Kidney (tissue), 14 donors: ENCODE data around the gene DRD5. TPM values are rescaled to one million over a fixed set of nuclear protein-coding genes. Genes with fewer than 3 reads are reported as not detected.

Experiments used
- DNase-seq, 5 donors: peaks; one replicate each; pipeline ENCODE4 v3.0.0-alpha.2; 2013 to 2020
- FAIRE-seq: peaks from 2 replicates; lab custom pipeline; 2012; peaks lifted over from hg19 to GRCh38; lab: Jason Lieb, UNC
- H3K27ac ChIP-seq, 2 donors: one replicate each; pipeline ENCODE4 v1.7.0; 2013; ENCODE audit warnings: low read depth in 2 of 2, low read length in 2 of 2, inconsistent platforms in 1 of 2
- H3K27me3 ChIP-seq: one replicate; pipeline ENCODE4 v1.7.1; 2013; ENCODE audit warnings: low read length, inconsistent platforms; ENCODE audit not compliant: control insufficient read depth, insufficient read depth
- H3K36me3 ChIP-seq, 3 donors: one replicate each; pipeline versions ENCODE4 v1.7.0 to v1.7.1; 2013; ENCODE audit warnings: low read length in 3 of 3, control low read depth in 1 of 3, inconsistent platforms in 1 of 3; ENCODE audit not compliant: insufficient read depth in 3 of 3, control insufficient read depth in 2 of 3
- H3K4me1 ChIP-seq, 3 donors: one replicate each; pipeline versions ENCODE4 v1.7.0 to v1.7.1; 2013; ENCODE audit warnings: low read length in 3 of 3, inconsistent platforms in 1 of 3, low read depth in 1 of 3; ENCODE audit not compliant: control insufficient read depth in 2 of 3, insufficient read depth in 2 of 3
- H3K4me3 ChIP-seq, 3 donors: one replicate each; pipeline versions ENCODE4 v1.7.0 to v1.8.1; 2013; ENCODE audit warnings: low read length in 3 of 3, control low read depth in 1 of 3, inconsistent platforms in 1 of 3
- H3K9ac ChIP-seq, 3 donors: one replicate each; pipeline versions ENCODE4 v1.7.0 to v1.7.1; 2013; ENCODE audit warnings: low read length in 3 of 3, control low read depth in 1 of 3, inconsistent platforms in 1 of 3
- H3K9me3 ChIP-seq, 3 donors: one replicate each; pipeline versions ENCODE4 v1.7.0 to v1.7.1; 2013; ENCODE audit warnings: low read length in 3 of 3, control low read depth in 1 of 3, inconsistent platforms in 1 of 3; ENCODE audit not compliant: control insufficient read depth in 2 of 3, insufficient read depth in 1 of 3
- CTCF ChIP-seq: IDR thresholded peaks from 3 replicates; pipeline ENCODE4 v1.5.1; 2012; ENCODE audit warnings: mild to moderate bottlenecking, moderate library complexity, borderline replicate concordance; ENCODE audit not compliant: insufficient read depth; ENCODE audit errors: extremely low read depth
- intact Hi-C: fragments of 100-400 bp; cut with DNase I; formaldehyde crosslinking; loops from one replicate; pipeline ENCODE4 v1.11.1; 2022
- polyA plus RNA-seq: library from polyadenylated mRNA; stranded (reverse); fragments of 350-450 nt; fragmentation: Illumina TruSeq; extraction: RNeasy Lipid Tissue Mini Kit (QIAGEN cat#74804); gene quantifications from one replicate; pipeline ENCODE4 v1.2.3, GENCODE V29; 2014; ENCODE audit warnings: low read depth, low replicate concordance; ENCODE audit not compliant: insufficient read depth
- total RNA-seq: library from RNA; stranded (reverse); fragmentation: NEBNext Ultra II Directional; extraction: Animal tissue kit (Norgen Biotek cat#: 25700); gene quantifications from one replicate; pipeline ENCODE4 v1.2.1, GENCODE V29; 2021
- donor health status: control.
- donor health status: control.
- donor health status: control.
- donor health status: control.
- donor health status: control.
- donor health status: DM: yes; HTN: yes; CAD: no.
- donor health status: Normal renal cell carcinoma (clear cell type).

Gene DRD5
- total and polyA plus RNA-seq, 2 donors from 2014 or later: not detected

- Histone ChIP-seq H3K27me3 (no peaks in the 10 kb centered on the region), H3K9me3 (no peaks in the 10 kb centered on the region), H3K36me3 (peaks cover 0 to 2% (median 0%) of the 10 kb centered on the region in 3 donors), H3K4me3 (no peak overlapping the region), H3K9ac (no peak overlapping the region), H3K27ac (no peak overlapping the region), H3K4me1 (no peaks in the 10 kb centered on the region)
- peak in 2 of 5 donors; percentile 10 to 23 for DNase-seq
- no peak for TF ChIP-seq CTCF
- intact Hi-C loops: no loop called here
- FAIRE-seq: no peak
Measured at GRCh38 chr4:9812501-9813340, 31.3 kb downstream of the DRD5 start.

- Histone ChIP-seq H3K9me3 (no peaks in the 10 kb centered on the region), H3K27ac (no peak overlapping the region), H3K9ac (no peak overlapping the region), H3K27me3 (no peaks in the 10 kb centered on the region), H3K4me1 (no peaks in the 10 kb centered on the region), H3K36me3 (peaks cover 0 to 2% (median 0%) of the 10 kb centered on the region in 3 donors), H3K4me3 (no peak overlapping the region)
- TF ChIP-seq CTCF: no peak
- DNase-seq (no peak), FAIRE-seq (no peak)
- intact Hi-C loops: no loop called here
Measured at GRCh38 chr4:9816285-9816684, 34.9 kb downstream of the DRD5 start.

GRCh38 chr4:9820343-9820742 is 38.9 kb downstream of the DRD5 start:
- H3K9me3 ChIP-seq: no peaks in the 10 kb centered on the region
- no peak for FAIRE-seq
- no peak overlapping the region for H3K4me3 ChIP-seq
- H3K9ac ChIP-seq: no peak overlapping the region
- H3K27me3 ChIP-seq: no peaks in the 10 kb centered on the region
- intact Hi-C loops: no loop called here
- no peaks in the 10 kb centered on the region for H3K4me1 ChIP-seq
- TF ChIP-seq CTCF: no peak
- H3K27ac ChIP-seq: no peak overlapping the region
- no peak for DNase-seq
- no peaks in the 10 kb centered on the region for H3K36me3 ChIP-seq

GRCh38 chr4:9825049-9825448 is 43.6 kb downstream of the DRD5 start:
- intact Hi-C loops: no loop called here
- no peak for FAIRE-seq

More at GRCh38 chr4:9825049-9825448, 43.6 kb downstream of the DRD5 start:
- TF ChIP-seq CTCF: no peak
- H3K9me3 ChIP-seq: no peaks in the 10 kb centered on the region
- no peak for DNase-seq
- H3K4me3 ChIP-seq: no peak overlapping the region
- no peak overlapping the region for H3K9ac ChIP-seq
- H3K36me3 ChIP-seq: peaks cover 0 to 2% (median 0%) of the 10 kb centered on the region in 3 donors
- H3K4me1 ChIP-seq: no peaks in the 10 kb centered on the region
- no peak overlapping the region for H3K27ac ChIP-seq
- H3K27me3 ChIP-seq: no peaks in the 10 kb centered on the region
